Loucy (cell line): Measurements from ENCODE around the gene LRPPRC.

Experiments used
- EZH2phosphoT487 ChIP-seq: fragments of 200-600 bp; IDR thresholded peaks from 2 replicates; pipeline ENCODE4 v1.6.1; 2018; ENCODE audit warnings: antibody characterized with exemption, mild to moderate bottlenecking, moderate library complexity, borderline replicate concordance
- TF ChIP-seq, protein P1 (sequence below): fragments of 200-600 bp; sonication (generic); conservative IDR thresholded peaks from 2 replicates; pipeline ENCODE4 v1.5.1; 2014; ENCODE audit warnings: mild to moderate bottlenecking, antibody characterized with exemption, low read length

DNA sequence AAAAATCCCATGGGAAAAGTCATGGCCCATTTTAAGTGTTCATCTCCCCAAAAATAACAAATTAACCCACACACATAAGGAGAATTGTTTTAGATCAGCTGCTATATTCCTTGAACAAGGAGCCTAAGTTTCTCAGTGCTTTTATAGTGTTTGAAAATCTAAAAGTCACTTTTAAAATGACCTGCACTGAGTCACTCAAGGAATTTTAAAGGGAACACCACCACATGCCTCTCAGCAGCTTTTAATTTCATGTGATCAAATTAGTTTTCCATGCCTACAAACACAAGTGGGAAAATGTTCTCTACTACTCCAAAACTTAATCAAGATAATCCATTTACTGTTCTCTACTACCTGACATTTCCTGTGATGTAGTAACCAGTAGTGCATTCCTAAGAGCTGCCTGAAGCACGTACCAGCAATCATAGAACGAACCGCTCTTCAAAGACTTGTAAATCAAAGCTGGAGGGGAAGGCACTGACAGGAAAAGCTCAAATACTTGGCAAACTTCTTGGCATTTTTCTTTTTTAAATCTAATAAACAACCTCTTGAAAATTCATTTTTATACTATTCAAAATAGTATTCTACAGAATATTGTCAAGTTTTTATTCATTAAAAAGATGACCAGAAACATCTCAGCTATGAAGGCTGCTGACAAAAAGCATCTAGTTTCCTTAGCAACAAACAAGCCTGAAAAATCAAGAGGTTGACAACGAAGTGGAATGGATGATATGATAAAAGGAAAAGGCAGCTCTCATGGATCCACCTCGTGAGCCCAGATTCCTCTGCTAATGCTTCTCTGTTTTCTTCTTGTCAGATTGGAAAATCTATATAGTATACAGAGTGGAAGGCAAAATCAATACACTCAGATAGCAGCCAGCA is 37.2 kb downstream of the LRPPRC start:
- TF ChIP-seq, protein P1, sequence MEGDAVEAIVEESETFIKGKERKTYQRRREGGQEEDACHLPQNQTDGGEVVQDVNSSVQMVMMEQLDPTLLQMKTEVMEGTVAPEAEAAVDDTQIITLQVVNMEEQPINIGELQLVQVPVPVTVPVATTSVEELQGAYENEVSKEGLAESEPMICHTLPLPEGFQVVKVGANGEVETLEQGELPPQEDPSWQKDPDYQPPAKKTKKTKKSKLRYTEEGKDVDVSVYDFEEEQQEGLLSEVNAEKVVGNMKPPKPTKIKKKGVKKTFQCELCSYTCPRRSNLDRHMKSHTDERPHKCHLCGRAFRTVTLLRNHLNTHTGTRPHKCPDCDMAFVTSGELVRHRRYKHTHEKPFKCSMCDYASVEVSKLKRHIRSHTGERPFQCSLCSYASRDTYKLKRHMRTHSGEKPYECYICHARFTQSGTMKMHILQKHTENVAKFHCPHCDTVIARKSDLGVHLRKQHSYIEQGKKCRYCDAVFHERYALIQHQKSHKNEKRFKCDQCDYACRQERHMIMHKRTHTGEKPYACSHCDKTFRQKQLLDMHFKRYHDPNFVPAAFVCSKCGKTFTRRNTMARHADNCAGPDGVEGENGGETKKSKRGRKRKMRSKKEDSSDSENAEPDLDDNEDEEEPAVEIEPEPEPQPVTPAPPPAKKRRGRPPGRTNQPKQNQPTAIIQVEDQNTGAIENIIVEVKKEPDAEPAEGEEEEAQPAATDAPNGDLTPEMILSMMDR = no peak
- no peak for TF ChIP-seq EZH2phosphoT487
